HL-60 (cell line): ENCODE results near the gene POLDIP3.
"Not testable (repeated sequence)": the region's sequence is repeated elsewhere in the genome, so short reads cannot be mapped to it uniquely, and the experiment has no call there.

Experiments used
- GABPA ChIP-seq: IDR thresholded peaks from 2 replicates; pipeline ENCODE4 v1.6.1; 2012; ENCODE audit warnings: low read depth
- POLR2AphosphoS5 ChIP-seq: IDR thresholded peaks from 2 replicates; pipeline ENCODE4 v1.6.1; 2012; ENCODE audit warnings: low read depth
- SPI1 ChIP-seq: IDR thresholded peaks from 2 replicates; pipeline ENCODE4 v1.6.1; 2012; ENCODE audit warnings: low read depth, mild to moderate bottlenecking, borderline replicate concordance
- TF ChIP-seq, protein P1 (sequence below): IDR thresholded peaks from one replicate; pipeline ENCODE4 v1.5.1; 2011; ENCODE audit warnings: low read length, control low read depth, inconsistent platforms; ENCODE audit not compliant: insufficient read depth

DNA sequence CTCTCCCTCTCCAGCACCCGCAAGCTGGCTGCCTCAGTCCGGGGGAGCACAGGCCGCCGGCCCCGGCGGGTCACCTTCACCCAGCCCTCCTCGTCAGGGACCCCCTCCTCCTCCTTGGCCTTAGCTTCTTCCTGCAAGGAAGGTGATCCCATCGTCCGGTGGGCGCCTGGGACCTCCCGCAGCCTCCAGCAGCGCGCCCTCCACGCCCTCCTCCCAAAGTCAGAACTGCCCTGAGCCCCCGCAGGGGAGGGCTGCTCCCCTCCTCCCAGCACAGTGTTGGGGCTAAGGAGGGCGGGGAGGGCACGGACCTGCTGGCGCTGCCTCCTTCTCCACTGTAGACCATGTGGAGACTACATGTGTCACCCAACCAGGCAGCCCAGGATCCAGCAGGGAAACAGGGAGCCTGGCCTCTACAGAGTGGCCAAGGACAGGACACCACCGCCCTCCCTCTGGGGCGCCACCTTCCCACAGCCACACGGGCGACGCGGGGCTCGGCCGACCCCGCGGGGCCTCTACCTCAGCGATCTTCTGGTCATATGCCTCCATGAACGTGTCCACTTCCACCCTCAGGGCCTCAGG lies 38.6 kb downstream of the POLDIP3 start:
- TF ChIP-seq, protein P1, sequence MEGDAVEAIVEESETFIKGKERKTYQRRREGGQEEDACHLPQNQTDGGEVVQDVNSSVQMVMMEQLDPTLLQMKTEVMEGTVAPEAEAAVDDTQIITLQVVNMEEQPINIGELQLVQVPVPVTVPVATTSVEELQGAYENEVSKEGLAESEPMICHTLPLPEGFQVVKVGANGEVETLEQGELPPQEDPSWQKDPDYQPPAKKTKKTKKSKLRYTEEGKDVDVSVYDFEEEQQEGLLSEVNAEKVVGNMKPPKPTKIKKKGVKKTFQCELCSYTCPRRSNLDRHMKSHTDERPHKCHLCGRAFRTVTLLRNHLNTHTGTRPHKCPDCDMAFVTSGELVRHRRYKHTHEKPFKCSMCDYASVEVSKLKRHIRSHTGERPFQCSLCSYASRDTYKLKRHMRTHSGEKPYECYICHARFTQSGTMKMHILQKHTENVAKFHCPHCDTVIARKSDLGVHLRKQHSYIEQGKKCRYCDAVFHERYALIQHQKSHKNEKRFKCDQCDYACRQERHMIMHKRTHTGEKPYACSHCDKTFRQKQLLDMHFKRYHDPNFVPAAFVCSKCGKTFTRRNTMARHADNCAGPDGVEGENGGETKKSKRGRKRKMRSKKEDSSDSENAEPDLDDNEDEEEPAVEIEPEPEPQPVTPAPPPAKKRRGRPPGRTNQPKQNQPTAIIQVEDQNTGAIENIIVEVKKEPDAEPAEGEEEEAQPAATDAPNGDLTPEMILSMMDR: not testable (repeated sequence)
- TF ChIP-seq POLR2AphosphoS5, GABPA, SPI1: not testable (repeated sequence)
